GM21423 (cell line): ENCODE results near the gene ATP12A.

ENCODE experiments used
- ATAC-seq: cut with Tn5 transposase; IDR thresholded peaks from one replicate; pipeline ENCODE4 v1.9.1; 2021; ENCODE audit warnings: mild to moderate bottlenecking, moderate library complexity; ENCODE audit not compliant: unreplicated experiment

Gene ATP12A

DNA sequence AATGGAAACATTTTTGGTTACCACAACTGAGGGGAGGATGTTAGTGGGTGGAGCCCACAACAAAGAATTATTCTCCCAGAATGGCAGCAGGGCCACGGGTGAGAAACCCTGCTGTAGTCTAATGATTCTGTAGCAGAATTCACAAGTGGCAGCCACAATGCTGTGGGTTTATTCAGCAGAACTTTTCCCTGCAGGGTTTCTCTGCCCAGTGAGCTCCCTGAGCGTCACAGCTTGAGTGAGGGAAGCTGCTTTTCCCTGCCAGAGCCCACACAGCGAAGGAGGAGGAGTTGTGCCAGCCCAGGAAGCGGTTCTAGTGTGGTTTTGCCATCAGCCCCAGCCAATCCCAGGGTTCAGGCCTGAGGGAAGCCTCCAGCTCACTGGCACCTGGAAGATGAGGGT is 4.4 kb downstream of the ATP12A start:
- peak; percentile 44 for ATAC-seq

DNA sequence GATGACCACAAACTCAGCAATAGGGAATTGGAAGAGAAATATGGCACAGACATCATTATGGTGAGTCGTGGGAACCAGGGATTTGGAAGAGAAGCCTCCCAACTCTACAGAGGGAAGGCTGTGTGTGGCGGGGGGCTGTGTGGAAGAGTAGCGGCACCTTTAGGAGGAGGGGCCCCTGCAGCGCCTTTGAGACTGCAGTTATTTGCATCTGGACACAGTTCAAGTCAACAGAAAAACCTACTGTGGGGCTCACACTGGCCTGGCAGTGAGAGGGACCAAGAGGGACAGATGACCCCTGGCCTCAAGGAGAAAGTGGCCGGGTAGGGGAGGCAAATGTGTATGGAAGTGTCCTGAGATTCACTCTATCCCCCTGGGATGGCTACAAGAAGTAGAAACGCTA is 5.1 kb downstream of the ATP12A start:
- no peak for ATAC-seq

DNA sequence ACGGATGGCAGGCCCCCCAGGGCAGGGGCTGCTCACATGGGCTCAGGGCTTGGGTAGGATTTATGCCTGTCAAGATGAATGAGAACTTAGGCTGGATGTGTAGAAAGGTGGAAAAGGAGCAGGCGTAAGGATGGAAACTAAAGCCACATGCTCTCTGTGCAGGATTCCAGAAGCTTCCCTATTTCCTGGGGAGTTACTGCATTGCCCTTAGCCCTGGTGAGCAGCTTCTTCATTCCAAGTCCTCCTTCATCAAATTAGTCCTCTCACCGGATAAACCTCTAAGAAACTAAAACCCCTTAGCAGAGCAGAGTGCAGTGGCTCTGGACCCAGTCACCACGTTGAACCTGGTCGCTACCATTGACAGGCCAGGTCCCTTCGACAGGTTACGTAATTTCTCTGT is 7.4 kb downstream of the ATP12A start:
- ATAC-seq: no peak

DNA sequence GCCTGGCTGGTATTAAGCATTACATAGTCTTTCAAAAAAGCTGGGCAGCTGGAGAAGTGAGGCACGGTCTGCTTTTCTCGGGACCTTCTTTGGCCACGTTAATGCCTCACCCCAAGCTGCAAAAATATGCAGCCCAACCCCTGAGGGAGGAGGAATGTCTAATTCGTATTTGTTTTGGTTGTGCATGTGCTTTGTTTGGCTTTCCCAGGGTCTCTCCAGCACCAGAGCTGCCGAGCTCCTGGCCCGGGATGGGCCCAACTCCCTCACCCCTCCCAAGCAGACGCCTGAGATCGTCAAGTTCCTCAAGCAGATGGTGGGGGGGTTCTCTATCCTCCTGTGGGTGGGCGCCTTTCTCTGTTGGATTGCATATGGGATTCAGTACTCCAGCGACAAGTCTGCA is 7.9 kb downstream of the ATP12A start:
- no peak for ATAC-seq

DNA sequence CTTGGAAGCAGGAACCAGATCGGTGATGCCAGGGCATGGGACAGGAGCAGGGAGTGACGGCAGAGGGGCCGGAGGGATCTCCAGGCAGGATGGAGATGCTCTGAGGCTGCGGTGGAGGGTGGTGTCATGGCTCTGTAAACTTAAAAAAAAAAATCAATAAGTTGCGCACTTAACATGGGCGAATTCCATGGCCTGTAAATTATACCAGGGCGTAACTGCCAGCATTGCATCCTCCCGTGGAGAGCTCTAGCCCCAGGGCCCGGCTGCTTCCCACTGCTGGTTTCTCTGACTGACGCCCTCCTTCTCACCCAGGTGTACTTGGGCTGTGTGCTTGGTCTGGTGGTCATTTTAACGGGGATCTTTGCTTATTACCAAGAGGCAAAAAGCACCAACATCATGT is 8.7 kb downstream of the ATP12A start:
- no peak for ATAC-seq

DNA sequence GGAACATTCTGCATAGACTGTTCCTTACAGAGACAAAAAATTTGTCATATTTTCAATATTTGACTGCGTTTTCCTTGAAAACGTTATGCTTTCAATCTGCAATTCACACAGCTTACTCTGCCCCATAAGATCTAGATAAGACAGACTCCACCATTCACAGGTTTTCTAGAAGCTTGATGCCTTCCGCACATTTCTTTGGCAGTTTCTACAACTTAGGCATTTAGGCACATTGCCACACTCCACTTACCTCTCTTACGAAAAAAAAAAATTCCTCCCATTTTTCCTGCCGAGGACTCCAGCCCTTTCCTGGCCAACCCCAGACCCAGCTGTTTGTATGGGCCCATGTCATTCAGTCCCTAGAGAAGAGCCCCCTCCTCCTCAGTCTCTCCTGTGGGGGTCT is 11.2 kb downstream of the ATP12A start:
- ATAC-seq: no peak

DNA sequence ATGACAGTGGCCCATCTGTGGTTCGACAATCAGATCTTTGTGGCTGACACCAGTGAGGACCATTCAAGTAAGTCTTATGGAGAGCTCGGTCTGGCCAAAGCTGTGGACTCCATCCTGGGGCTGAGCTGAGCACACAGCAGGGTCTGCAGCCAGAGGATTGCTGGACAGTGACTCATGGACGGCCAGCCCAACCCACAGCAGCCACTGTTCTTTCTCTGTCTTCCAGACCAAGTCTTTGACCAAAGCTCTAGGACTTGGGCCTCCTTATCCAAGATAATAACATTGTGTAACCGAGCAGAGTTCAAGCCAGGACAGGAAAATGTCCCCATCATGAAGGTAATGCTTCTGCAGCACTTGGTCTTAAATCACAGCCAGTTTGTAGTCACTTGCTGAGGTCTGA is 12.4 kb downstream of the ATP12A start:
- no peak for ATAC-seq

DNA sequence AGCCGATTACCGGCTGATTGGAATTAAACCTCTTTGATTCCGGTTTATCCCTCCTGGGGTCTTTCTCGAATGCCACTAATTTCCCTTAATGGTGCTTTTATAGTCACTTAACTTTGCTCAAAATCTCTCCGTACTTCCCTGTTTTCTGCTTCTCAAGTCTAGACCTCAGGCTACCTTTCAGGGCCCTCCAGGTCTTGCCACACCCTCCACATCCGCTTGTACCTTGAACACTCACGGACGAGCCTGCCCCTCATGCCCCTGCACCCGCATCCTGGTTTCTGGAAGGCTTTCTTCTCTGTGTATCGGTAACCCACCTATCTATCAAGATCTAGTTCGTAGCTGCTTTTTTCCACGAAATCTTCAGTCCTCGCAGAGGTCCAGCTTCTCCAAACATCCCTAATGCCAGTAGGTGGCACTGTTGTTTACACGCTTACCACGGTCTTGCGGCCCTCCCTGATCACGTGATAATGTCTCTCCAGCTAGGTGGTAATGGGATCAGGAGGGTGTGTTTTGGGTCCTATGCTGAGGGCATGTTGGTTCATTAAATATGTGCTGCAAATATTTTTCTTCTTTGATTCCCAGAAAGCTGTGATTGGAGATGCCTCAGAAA is 13.8 kb downstream of the ATP12A start:
- peak; percentile 52 for ATAC-seq

DNA sequence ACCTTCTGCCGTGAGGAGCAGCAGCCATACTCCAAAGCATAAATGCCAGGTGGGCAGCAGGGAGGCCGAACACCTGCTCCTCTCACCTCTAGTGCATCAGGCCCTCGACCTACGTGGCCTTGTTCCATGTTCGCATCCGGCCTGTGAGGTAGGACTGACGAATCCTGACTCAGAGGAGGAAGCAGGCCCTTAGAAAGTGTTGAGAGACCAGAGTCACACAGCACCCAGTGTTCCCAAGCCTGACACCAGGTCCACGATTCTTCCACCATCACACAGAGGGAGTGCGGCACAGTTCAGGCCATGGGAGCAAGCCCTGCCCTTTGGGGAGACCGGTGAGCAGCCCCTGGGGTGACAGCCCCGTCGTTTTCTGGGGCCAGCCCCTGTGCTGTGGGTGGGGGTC is 14.7 kb downstream of the ATP12A start:
- no peak for ATAC-seq

DNA sequence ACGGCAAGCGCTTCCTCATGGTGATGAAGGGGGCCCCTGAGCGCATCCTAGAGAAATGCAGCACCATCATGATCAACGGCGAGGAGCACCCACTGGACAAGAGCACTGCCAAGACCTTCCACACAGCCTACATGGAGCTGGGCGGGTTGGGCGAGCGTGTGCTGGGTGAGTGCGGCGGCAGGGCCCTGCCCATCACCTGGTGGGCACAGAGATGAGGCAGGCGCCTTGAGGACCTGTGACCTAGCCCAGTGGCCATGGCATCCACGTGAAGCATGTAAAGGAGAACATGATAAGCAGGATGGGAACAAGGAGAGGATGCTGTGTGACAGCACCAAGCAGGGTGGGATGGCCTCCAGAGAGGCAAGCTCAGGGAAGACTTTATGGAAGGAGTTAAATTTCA is 18.5 kb downstream of the ATP12A start:
- no peak for ATAC-seq

DNA sequence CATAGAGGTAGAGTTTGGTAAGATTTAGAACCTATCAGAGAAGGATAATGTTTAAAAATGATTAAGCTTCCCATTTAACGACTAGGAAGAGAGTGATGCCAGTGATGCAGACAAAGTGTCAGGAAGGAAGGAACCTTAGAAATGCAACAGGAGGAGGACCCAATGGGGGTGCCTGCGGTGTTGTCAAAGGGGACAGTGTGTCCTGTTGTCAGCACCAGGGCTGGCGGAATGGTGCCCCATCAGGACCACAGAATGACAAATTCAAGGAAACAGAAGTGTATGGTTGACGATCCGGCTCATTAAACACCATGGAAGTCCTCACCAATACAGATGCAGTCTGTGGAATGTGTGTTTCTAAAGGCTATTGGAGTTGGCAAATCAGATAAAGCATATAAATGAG is 19.3 kb downstream of the ATP12A start:
- no peak for ATAC-seq

DNA sequence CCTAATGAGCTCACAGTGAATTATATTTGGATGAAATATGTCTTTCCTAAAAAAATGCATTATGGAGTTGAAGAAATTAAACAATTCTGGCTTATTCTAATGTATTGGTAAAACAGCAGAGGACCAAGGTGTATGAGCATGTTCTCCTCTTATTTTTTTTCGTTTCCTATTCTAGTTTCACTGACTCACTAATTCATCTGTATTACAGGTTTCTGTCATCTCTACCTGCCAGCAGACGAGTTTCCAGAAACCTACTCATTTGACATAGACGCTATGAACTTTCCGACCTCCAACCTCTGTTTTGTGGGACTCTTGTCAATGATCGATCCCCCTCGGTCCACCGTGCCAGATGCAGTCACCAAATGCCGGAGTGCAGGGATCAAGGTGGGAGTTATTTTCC is 20.3 kb downstream of the ATP12A start:
- ATAC-seq: no peak

DNA sequence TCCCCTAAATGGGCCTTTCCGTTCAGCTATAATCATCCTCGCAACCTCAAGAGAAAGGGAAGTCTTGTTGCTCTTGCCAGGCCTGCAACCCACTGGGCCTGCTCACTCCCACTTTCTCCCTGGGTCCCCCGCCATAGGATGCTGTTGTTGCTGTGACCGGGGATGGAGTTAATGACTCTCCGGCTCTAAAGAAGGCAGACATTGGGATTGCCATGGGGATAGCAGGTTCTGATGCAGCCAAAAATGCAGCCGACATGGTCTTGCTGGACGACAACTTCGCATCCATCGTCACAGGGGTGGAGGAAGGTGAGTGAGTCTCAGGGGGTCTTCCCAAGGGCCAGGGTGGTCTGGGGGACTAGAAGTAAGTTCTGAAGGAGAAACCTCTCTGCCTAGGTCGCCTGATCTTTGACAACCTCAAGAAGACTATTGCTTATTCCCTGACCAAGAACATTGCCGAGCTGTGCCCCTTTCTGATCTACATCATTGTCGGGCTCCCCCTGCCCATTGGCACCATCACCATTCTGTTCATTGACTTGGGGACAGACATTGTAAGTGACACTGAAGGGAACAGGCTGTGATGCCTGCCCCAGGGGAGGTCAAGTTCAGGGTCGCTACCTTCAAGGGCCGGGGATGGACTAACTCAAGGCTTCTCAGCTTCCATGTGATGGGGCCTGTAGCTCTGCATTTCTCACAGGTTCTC is 26.8 kb downstream of the ATP12A start:
- ATAC-seq: no peak

DNA sequence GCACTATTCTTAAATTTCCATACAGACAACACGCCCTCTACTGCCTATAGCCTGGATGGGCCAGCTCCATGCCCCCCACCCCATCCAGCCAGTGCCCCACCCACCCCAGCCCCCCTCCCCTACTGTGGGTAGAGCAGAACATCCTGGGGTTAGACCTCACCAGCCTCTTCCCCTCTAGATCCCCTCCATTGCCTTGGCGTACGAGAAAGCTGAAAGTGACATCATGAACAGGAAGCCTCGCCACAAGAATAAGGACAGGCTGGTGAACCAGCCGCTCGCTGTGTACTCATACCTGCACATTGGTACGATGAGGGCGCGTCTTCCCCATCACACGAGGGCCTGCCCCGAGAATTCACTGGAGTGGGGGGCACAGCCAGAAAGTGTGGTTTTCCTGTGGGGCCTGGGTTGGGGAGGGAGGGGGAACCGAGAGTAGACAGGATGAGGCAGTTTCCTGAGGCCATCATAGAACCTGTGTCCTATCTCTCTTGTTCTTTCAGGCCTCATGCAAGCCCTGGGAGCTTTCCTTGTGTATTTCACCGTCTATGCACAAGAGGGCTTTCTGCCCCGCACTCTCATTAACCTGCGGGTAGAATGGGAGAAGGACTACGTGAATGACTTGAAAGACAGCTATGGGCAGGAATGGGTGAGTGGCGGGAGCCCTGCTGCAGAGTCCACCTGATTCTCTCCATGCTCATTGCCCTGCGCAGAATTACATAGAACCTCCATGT is 29.1 kb downstream of the ATP12A start:
- peak; percentile 85 for ATAC-seq

DNA sequence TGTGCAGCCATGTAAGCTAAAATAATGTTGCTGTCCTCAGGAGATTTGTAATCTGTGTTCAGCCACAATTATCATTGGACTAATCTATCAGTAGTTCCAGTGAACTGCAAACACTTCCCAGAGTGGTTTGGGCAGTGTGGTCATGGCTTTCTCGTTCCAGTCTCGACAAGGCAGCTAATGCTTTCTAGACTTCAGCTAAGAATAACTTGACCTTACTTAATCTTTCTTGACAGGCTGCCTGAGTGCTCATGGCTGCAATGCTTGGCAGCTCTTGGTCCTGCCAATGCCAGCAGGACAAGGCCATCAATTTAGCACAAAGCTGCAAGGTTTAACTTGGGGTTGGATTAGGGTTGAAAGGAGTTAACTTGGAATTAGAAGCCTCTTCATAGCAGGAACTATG is 32.8 kb downstream of the ATP12A start:
- no peak for ATAC-seq

DNA sequence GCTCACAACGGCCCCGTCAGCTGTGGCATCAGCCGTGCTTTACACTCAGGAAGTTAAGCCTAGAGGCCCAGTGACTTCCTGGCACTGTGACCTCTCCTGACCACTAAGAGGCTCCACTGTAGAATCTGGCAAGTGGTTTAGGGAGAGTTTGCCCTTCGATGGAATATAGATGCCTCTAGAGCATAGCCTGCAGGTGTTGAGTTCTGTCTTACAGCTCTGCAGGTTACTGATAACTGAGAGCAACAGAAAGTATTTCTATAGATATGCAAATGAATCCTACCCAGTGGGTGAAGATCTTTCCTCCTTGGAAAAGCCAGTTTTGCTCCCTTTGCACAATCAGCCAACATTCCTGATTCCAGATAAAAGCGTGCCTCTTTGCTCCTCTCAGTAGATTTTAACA is 35.8 kb downstream of the ATP12A start:
- no peak for ATAC-seq

DNA sequence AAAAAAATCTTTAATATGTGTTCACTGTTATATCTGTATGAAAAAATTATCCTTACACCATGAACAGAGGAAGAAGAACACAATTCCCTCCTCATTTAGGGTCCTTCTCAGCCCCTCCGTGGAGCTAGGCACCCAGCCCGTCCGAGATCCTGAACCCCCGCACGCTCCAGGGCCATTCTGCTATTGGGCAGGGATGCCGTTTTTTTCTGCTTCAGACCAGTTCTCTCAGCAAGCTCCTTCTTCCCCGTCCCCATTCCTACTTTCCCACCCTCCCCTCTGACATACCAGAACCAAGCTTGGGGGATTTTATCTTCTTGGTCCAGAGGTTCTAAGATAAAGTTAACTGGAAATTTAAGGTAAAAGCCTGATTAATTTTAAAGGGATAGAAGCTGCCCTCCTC is 36.2 kb downstream of the ATP12A start:
- ATAC-seq: no peak

DNA sequence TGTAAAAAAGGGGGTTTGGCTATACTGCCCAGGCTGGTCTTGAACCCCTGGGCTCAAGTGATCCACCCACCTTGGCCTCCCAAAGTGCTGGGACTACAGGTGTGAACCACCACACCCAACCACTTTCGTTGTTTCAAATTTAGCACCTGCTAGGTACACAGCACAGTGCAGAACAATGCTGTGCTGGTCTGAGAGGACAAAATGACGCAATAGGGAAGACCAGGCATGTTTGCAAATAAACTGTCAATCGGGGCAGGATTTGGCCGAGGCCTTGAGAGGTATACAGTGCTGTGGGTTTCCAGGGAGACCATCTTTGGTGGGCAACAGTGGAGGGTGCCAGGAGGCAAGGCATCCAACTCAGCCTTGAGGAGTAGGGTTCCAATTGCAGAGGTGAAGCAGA is 37.0 kb downstream of the ATP12A start:
- ATAC-seq: no peak

DNA sequence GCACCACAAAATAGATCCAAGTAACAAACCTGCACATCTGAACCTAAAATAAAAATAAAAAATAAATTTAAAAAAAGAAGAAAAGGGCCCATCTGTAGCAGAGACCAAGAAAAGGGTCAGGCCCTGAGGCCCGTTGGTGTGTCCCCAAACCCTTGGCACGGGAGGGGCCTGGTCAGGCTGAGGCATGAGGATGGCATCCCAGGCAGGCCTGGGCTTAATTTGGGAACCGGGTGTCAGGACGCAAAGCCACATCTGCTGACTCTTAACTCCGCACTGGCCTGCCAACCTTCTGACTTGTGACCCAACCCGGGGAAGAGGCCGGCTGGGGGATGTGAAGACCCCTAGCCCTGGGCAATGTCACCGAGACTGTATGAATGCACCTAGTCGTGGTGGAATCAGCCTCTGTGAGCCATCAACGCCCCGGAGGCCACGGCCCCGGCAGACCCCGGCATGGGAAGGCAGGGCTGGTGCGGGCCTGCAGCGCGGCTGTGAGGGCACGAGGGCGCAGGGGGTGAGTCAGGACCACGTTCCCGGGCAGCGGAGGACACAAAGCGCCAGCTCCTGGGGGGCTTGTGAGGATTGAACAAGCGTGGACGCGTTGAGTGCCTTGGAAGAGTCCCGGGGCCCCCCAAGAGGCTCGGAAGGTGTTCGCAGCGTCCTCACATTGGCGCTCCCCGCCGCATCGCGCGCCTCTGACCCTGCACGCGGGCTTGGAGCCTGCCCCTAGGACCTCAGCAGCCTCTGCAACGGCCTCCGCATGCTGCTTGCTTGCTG is 38.2 kb downstream of the ATP12A start:
- ATAC-seq: no peak

DNA sequence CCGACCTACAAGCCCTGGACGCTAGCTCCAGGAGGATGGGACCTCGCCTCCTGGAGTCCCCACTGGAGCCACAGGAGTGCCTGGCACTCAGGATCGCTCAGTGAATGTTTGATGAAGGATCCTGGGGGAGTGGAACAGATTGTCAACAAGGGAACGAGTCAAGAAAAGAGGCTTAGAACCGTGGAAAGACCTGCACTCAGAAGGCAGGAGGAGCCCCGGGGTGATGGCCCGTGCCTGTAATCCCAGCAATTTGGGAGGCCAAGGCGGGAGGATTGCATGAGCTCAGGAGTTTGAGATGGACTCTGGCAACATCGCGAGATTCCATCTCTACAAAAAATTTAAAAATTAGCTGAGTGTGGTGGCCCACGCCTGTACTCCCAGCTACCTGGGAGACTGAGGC is 38.9 kb downstream of the ATP12A start:
- no peak for ATAC-seq

DNA sequence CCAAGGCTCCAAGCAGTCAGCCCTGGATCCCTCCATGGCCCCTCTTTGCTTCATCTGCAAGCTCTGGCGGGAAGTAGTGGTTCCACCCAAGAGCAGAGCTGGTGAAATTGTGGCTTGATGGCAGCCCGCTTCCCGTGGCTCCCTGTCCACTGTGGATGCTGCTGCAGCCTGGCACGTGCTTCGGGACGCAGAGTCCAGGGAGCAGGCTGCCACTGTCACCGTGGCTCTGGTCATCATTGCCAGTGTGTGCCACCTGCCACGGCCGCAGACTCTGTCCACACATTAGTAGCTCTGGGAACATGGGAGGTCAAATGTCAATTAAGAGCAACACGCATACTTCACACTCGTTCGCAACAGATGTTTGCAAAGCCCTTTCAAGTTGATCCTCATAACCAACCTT is 43.0 kb downstream of the ATP12A start:
- no peak for ATAC-seq

DNA sequence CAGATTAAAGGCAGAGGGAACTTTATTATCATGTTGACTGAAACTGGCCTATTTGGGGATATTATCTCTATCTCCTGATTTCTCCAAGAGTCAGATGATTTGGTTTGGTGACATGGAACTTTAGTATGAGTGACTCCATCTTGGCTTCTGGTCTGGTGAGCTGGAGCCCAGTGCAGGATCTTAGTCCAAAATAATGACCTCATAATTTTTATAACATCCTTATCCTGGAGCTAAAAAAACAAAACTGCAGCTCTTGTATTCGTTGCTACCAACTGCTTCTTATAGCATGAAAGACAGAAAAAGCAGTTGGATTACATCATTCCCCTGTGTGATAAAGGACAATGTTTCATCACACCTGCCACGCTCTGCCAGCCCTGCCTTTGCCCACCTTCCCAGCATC is 44.5 kb downstream of the ATP12A start:
- ATAC-seq: no peak
